Endometrial microvascular endothelial cells (primary cell): ENCODE measurements around the gene DPF3. TPM values are rescaled to one million over a fixed set of nuclear protein-coding genes. Genes with fewer than 3 reads are reported as not detected.

Experiments used
- in situ Hi-C: cut with HindIII; loops from 2 replicates; pipeline ENCODE4 v1.10.0; 2017; ENCODE audit warnings: low sequenced_read_pairs, low pct_unique_long_range_greater_than_20kb; ENCODE audit errors: inconsistent ontology term
- total RNA-seq: library from RNA; depleted of rRNA; stranded (reverse); fragments of >200 nt; gene quantifications from one replicate; pipeline ENCODE4 v1.2.3, GENCODE V29; 2015; ENCODE audit errors: inconsistent ontology term

Gene DPF3
- total RNA-seq, 1 donor from 2014 or later = 6.5 TPM

DNA sequence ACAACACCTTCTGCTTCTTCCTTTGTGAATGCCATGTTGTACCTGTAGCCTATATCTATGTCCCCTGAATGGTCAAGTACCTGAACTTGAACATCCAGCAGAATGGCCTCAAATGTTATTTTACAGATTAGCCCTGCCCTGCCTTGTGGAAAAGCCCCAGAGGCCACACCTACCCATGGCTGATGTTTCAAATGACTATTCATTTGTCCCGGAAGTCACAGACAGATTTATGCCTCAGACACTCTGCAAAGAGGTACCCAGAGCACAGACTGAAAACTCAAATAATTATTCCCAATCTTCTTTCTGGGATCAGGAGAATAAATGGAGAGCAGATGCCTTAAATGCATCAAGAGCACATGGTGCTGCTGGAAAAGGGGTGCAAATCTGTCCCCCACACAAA is 13.0 kb upstream of the DPF3 start:
- in situ Hi-C loops = no loop called here

DNA sequence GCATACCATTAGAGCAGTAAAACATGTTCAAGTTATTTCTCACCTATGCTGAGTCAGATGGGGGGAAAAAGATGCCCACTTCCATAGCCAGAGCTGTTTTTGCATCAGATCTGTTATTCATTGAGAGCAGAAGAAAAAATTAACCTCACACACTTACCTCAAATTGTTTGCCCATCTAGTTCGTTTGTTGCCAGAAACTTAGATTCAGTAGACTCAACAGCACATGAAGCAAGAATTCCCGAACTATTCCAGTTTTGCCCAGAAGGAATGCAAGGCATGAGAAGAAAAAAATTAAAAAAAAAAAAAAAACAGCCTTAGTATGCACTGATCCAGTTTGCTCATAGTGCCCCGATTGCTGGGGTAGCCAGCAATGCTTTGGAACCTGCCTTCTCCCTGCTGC is 12.4 kb upstream of the DPF3 start:
- in situ Hi-C loops = no loop called here

DNA sequence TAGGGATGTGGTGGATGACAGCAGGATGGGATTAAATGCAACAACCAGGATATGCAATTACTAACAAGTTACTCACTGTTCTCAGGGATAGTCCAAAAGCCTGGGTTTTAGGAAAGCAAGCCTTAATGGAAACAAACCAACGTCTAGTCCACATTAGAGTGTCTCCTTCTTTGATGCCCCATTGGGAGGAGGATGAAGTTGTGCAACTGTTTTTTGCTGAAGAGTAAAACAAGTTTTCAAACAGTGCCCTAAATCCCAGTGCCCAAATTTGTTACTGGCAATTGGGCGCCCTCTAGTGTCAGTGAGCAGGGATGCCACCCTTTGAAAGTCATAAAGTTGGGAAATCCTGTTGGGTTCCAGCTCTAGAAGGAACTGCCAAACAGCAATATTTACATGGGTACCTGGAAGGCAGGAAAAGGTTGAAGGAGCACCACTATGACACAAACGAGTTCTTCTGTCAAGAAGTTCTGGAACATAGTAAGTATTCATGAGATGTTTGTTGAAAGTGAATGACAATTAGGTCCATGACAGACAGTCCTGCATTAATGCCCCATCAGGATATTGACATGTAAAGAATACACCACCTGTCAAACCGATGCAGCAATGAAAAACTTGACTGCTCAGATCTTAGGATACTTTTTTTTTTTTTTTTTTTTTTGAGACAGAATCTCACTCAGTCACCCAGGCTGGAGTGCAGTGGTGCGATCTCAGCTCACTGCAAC is 11.1 kb upstream of the DPF3 start:
- in situ Hi-C loops = no loop called here

DNA sequence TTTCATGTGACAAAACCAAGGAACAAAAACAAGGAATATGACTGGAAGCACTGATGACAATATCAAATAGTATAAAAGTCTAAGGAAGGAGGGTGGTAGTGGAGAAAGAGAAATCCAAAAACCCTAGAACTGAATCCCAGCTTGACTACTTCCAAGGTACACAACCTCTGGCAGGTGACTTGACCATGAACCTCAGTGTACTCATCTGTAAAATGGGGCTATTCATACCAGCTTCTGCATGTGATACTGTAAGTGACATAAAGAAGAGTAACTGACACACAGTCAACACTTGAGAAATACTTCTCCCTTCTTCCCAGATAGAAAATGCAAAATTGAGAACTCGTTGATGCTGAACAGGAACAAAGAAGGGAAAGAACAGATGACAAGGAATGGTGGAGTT is 10.3 kb upstream of the DPF3 start:
- in situ Hi-C loops = no loop called here

DNA sequence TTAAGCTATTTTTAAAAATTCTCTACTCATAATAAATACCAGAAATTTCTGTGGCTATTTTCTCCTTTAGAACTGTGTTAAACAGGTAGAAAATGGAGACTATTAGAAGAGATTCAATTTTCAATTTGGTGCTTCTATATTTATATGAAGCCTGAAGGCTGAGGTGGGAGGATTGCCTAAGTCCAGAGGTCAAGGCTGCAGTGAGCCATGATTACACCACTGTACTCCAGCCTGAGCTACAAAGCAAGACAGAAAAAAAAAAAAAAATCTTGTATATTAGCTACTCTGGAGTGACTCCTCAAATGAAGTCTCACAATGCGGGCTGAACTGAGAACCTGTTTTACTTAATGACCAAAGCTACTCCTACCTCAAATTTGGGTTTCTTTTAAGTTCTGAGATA is 9.8 kb upstream of the DPF3 start:
- in situ Hi-C loops = no loop called here

DNA sequence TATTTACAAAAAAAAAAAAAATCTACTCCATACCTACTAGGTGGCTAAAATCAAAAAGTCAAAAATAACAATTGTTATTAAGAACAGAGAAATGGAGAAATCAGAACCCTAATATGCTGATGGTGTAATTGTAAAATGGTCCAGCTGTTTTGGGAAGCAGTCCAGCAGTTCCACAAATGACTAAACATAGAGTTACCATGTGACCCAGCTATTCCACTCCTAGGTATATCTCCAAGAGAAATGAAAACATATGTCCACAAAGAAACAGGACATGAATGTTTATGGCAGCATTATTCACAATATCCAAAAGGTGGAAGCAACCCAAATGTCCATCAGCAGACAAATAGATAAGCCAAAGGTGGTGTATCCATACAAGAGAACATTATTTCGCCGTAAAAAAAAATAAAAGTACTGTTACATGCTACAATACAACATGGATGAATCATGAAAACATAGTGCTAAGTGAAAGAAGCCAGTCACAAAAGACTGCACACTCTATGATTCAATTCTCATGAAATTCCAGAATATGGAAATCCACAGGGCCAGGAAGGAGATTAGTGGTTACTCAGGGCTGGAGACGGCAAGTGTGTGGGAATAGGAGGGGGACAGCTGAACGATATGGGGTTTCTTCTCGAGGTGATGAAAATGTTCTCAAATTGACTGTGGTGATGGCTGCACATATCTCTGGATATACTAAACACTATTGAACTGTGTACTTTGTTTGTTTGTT is 9.1 kb upstream of the DPF3 start:
- in situ Hi-C loops = no loop called here

DNA sequence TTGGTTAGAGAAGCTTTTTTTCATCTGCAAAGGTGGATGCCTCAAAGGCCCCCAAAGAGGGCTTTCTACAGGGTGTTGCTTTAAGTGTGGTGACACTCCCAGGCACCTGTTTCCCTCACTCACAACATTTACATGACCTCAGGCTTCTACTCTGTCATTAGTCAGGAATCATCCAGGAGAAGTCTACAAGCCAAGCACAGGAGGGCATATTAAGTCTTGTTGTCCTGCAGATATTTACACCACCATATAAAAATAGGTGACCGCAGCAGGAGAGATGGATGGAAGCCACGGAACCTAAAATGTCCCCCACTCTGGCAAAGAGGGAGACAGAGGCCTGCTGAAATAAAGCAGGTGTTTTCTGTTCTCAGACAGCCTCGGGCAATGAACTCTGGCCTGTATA is 7.5 kb upstream of the DPF3 start:
- in situ Hi-C loops = no loop called here

DNA sequence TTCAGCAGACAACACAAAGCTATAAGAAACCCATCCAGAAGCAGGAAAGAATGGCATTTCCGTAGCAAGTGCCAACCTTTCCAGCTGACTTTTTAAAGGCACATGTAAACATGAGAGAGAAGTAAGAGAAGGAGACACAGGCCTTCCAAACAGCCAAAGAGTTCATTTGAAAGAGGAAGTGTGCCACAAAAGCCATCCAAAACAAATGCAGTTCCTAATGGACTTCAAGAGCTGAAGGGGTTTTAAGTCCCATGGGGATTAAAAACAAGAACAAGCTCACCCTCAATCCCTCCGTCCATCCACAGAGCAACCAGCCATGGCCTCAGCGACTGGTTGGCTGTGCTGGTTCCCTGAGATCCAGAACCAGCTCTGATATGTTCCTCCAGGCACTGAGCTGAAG is 4.5 kb upstream of the DPF3 start:
- in situ Hi-C loops = no loop called here

DNA sequence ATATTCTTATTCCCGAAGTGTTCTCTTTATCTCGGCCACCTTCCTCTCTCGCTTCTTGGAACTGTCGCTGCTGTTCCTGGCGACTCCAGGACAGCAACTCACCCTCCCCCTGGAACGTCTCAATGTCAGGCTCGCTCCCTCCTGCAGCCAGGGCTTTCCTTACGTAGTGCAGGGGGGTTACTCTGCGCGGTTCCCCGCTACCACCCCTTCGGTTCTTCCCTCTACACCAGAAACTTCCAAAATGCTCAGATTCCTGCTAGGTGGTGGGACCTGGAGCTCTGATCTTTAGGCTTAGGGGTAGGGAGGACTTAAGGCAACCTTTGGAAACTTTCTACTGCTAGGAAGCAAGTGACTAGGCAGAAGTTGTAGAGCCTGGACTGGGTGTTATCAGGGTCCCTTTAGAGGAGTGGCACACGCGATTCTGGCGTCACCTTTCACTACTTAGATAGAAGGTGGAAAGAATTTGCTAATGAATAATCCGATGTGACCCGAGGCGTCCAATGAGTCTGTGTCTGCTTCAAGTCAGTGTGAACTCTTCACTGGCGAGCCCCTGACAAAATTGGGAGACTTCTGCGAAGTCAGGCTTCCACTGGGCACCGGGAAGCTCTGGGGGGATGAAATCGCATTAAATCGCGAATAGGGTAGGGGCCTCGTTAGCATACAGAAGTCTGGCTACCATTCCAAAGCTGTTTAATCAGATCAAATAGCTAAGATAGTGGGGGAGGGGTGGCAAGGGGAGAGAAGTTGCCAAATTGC is 900 bp upstream of the DPF3 start:
- in situ Hi-C loops = no loop called here

DNA sequence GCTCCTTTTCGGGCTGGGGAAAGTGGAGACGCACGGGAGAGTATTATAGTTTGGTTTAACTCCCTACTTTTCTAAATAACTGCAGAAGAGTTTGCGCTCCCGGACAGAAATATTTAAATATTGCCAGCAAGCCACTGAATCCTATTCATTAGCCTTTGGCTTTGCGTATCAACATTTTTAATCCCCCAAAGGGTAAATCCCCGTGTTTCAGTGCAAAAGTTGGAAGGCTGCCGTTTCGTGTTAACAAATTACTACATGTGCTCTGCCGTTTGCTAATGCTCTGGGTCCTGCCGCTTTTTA is 372 bp upstream of the DPF3 start:
- in situ Hi-C loops = no loop called here

DNA sequence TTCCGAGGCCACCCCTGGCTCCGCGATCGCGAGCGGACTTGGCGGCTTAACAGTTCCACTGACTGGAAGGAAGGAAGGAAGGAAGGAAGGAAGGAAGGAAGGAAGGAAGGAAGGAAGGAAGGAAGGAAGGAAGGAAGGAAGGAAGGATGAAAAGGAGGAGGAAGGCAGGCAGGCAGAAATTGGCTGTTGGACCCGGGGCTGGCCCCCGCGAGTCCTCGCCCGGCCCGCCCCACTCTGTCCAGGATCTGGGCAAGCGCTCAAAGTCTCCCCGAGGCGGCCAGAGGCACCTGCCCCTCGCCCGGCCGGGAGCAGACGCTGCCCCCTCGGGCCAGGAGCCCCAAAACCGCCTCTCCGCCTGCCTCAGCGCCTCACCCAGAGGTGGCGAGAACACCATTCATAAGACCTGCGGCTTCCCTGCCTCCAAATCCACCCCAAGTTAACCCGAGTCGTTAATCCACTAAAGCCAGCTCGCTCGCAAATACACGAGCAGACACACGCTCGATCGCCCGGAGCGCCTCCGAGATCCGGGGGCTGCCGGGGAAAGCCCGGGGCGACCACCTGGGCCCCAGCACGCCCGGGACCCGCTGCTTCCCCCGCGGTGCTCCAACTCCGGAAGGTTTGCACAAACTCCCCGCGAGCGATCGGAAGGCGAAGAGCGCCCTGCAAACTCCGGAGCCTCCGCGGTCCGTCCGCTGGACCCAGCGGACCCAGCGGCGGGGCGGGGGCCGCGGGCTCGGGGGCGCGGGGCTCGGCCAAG is 844 bp downstream of the DPF3 start:
- in situ Hi-C loops = no loop called here

DNA sequence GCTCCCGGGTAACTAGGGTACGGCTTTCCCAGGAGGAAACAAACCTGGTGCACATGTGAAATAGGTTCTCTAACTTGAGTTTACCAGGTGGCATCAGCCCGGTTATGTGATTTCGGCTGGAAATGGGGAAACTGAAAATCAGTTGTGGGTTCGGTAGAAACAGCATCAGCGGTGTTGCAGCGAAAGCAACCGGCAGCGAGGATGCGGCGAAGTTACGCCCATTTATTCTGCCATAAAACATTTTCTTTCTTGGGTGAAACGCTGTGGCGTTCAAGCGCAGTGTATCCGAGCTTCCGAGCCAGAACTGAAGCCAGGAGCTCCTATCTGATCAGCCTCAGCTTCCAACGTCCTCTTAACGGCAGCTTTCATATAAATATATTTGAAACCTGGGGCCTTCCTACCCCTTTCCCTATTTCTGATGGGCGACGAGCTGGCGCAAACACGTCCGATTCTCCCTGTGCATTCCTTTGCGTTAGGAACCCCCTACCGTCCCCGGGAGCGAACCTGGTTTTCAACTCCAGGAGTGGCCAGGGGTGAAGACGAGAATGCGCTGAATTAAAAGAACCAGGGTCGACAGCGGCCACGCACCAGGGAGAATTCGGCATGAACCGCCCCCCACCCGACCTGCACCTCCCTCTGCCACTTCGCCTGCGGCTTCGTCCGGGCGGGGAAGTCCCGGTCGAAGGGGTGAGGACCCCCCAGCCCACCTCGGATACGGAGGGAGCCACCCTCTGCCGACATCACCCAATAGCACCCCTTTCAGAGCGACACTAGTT is 1.6 kb downstream of the DPF3 start:
- in situ Hi-C loops = no loop called here

DNA sequence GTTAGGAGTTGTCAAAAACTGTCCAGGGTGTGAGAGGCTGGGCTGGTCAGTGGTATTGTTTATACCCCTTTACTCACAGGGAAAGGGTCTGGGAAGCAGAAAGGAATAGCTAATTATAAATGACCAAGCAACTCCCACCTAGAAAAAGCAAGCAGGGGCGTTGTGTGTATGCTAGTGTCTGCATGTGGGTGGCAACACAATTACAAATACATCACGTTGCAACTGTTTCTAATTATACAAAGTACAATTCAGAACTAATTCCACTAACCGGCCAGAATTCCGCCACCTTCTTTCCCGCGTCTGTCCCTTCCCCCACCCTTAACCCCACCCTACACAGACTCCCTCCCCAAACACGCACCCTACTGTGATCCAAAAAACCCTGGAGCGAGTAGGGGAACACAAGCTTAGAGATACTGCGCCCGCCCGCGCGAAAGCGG is 2.2 kb downstream of the DPF3 start:
- in situ Hi-C loops = no loop called here

DNA sequence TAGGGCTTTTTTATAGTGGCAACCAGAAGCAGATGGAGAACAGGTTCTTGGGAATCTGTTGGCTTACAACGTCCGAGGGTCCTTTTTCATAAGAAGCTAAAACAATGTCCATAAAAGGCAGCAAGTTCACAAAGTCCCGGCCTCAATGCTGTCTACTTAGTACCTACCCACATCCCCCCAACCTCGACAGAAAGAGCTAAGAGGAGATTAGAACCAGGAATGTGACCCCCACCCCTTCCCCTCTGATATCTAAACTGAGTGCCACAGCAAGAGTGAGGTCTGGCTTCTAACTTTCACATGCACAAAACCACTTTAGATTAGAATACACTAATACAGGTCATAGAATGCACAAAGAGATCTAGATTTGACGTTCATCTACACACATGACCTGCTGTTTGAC is 4.5 kb downstream of the DPF3 start:
- in situ Hi-C loops = no loop called here

DNA sequence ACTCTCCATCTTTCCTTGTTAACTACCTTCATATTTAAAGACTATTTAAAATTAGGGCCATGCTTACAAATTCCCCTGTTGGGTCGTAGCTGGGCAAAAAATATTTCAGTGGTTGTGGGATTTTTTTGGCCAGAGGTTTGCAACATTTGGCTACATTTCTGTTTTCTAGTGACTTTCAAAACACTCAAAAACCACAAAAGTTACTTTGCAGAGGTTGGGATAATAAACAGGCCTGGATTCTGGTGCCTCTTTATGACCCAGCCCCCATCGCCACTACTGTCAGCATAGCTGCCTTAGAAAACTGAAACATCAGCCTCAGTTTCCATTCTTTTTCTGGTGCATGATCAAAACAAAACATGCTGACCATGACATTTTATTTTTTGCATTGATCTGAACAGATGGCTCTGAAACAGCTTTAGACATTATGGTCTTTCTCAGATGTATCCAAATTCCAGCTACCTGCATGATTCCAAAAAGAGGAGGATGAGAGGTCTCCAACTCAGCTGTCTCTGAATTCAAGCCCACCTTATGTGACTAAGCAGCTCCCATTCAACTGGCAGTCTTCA is 5.2 kb downstream of the DPF3 start:
- in situ Hi-C loops = no loop called here

DNA sequence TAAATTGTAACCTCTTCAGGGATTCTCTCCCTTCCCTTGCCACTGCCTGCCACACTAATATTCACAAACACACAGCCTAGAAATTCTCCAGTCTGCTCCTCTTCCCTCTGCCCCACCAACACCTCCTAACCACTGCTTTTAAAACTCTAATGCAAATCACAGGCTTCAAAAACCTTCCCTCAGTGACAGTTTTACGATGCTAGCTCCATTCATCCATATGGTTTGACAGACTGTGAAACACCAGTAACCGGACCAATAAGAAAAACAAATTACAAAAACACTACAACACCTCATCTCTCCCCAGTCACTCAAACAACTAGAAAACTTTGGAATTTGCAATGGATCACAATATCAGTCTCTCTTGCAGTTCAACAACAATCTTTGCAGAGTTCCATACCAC is 5.7 kb downstream of the DPF3 start:
- in situ Hi-C loops = no loop called here

DNA sequence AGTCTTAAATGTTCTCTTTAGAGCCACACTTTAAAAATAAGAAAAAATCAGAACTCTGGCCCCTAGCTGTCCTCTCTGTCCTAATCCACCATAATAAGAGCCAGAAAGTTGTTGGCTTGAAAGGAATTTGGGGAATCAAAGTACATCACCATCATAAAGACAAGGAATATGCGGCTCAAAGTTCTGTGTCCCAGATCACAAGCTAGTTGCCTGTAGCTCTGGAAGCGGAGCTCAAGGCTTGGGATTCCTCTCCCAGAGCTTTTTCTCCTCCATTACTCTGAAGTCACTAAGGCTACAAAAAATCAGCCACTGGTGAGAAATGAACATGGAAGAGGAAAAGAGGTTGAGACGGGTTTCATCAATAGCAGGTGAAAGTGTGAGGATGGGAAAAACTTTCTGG is 6.4 kb downstream of the DPF3 start:
- in situ Hi-C loops = no loop called here

DNA sequence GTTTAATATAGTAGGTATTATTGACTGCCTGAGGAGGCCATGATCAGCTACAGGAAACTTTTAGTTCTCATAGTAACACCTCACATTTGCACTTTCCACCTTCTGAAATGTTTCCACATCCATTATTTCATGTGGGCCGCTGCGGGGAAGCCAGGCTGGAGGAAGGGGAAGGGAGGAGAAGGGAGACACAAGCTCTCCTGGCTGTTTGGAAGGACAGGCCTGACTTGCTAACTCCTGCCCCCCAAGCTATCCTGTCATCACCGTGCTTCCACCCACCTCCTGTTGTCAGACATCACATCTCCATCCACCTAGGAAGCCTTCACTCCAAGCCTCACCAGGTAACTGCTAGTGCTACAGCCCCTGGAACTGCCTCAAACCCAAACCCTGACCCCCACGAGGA is 9.5 kb downstream of the DPF3 start:
- in situ Hi-C loops = no loop called here

DNA sequence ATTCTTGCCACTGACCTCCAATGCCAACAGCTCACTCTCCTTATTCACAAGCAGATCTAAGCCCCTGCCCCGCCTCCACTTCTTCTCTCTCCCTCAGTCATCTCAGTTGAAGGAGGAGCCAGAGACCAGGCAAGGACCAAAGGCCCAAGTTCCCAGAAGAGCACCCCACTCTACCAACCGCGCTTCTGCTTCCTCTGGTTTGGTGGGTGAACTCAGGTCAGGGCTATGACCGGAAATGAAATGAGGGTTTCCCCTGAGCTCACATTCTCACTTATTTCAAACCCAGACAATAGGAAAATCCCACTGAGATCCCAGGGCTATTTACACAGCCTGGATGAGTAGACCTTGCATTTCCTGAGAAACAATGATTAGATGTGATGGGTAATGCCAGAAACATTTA is 9.9 kb downstream of the DPF3 start:
- in situ Hi-C loops = no loop called here
